GM10266 (cell line): ENCODE results near the gene DUS1L.

Source experiments
- DNase-seq: peaks from one replicate; pipeline ENCODE4 v3.0.0; 2012; ENCODE audit errors: extremely low spot score
- TF ChIP-seq, protein P1 (sequence below): IDR thresholded peaks from 2 replicates; pipeline ENCODE4 v1.5.1; 2012; ENCODE audit warnings: mild to moderate bottlenecking, low read depth; ENCODE audit not compliant: control insufficient read depth, insufficient read depth; ENCODE audit errors: missing control alignments

The DUS1L gene

DNA sequence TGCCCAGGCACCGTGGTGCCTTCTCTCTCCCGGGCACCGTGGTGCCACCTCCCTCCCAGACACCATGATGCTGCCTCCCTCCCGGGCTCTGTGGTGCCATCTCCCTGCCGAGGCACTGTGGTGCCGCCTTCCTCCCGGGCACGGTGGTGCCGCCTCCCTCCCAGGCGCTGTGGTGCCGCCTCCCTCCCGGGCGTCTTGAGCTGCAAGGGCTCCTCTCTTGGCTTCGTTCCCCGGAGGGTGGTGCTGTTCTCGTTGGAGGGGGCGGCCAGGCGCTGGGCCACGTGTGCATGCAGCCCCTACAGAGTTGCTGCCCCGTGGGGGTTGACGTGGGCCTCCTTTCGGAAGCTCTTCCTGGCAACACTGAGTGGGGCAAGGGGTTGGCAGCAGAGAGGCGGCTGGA lies 51.2 kb downstream of the DUS1L start:
- TF ChIP-seq, protein P1, sequence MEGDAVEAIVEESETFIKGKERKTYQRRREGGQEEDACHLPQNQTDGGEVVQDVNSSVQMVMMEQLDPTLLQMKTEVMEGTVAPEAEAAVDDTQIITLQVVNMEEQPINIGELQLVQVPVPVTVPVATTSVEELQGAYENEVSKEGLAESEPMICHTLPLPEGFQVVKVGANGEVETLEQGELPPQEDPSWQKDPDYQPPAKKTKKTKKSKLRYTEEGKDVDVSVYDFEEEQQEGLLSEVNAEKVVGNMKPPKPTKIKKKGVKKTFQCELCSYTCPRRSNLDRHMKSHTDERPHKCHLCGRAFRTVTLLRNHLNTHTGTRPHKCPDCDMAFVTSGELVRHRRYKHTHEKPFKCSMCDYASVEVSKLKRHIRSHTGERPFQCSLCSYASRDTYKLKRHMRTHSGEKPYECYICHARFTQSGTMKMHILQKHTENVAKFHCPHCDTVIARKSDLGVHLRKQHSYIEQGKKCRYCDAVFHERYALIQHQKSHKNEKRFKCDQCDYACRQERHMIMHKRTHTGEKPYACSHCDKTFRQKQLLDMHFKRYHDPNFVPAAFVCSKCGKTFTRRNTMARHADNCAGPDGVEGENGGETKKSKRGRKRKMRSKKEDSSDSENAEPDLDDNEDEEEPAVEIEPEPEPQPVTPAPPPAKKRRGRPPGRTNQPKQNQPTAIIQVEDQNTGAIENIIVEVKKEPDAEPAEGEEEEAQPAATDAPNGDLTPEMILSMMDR, result no peak
- no peak for DNase-seq

DNA sequence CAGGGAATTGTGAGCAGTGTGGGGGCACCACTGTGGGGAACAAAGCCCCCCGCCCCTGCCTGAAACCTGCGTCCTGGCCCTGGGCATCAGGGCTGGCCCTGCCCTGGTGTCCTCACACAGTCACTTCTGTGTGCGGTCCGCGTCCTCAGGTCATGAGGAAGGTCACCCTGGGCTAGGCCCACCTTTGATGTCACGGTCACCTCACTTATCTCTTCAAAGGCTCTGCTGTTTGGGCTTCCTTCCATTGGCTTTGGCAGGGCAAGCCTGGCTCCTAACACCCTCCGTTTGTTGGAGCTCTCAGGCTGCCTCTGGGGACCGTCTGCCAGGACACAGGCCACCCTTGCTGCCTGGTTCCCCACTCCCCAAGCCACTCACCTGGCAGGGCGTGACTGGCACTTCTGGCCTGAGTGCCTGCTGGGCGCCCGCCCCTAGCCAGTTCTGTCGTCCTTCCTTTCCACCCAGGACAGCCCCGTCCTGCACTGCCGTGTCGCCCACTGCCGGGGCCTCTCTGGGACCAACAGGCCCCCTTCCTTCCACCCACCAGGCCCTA lies 51.8 kb downstream of the DUS1L start:
- TF ChIP-seq, protein P1, result no peak
- no peak for DNase-seq

DNA sequence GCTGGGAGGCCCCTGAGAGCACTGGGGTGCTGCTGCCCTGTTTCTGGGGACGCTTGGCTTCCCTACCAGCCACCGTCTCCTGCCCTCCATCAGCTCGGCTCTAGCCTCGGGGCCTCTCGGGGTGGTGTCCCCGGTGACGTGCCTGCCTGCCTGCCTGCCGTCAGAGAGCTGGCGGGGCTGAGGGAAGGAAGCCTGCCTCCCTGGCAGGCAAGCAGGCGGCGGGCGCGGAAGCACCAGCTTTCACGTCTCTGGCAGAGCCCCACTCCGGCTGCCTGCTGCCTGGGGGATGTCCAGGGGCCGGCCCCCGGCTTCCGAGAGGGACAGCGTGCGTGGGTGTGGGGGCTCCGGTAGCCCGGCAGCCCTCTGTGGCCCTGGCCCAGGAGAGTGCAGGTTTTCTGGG lies 52.3 kb downstream of the DUS1L start:
- TF ChIP-seq, protein P1, result no peak

DNA sequence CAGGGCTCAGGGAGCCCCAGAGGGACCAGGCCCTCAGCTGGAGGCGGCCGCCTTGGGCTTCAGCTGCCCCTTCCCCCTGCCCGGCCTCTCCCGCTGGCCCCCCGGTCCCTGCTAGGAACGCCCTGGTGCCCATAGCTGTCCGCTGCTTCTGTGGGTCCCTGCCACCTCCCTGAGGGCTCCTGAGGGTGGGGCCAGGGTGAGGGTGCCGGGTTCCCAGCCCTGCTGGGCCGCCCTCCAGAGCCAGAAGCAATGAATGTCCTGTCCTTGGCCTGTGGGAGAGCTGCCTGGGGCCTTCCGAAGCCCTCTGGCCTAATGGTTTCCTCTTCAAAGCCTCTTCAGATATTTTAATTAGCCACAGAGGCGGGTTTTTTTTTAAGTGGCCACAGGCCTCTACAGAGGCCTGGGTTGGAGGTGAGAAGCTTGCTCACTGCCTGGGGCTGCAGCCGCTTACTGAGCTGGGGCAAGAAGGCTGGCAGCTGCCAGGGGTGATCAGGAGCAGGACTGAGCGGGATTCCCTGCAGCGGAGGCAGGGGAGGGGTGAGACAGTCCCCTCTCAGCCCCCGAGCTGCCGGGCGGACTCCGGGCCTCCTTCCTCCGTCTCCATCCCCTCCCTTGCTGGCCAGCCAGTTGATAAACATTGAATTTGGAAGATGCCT lies 52.8 kb downstream of the DUS1L start:
- TF ChIP-seq, protein P1, result no peak
- DNase-seq, result no peak

More for the DNA sequence above, 52.3 kb downstream of the DUS1L start:
- no peak for DNase-seq

DNA sequence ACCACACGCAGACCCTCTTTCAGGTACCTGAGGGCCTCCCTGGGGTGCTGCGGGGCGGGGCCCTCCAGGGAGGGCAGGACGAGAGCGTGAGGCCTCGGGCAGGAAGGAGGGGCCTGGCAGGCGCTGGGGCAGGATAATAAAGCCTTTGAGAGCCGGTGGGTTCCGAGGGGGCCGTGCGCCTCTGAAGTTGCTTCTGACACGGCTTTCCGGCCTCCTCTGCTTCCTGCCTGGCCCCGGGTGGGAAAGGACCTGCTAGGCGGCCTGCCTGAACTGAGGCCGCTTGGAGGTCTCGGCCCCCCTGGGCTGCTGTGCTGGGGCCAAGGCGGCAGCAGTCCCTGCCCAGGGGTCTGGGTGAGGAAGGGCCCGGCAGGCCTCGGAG lies 53.4 kb downstream of the DUS1L start:
- TF ChIP-seq, protein P1, result no peak
- no peak for DNase-seq

DNA sequence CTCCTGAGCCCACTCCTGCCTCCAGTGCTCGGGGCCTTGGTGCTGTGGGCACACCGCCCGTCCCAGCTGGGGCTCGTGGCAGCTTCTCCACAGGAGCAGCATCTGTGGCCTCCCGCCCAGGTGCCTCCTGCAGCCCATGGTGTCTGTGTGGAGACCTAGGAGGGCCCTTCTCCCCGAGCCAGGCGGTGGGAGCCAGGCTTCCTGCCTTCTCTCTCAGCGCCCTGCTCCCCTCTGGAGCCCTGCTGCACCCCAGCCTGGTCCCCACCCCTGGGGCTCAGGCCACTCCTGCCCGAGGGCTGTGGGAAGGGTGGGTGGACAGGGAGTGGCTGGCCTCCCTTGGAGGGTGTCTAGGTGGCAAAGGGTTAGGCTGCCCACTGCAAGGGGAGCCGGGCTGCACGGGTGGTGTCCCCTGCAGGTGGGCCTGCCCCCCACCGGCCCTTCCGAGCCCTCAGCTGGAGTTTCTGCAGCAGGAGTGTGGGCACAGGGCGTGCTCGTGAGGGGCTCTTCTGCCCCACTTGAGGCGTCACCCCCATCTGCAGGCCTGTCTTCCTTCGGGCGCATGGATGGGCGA lies 53.9 kb downstream of the DUS1L start:
- TF ChIP-seq, protein P1, result no peak

DNA sequence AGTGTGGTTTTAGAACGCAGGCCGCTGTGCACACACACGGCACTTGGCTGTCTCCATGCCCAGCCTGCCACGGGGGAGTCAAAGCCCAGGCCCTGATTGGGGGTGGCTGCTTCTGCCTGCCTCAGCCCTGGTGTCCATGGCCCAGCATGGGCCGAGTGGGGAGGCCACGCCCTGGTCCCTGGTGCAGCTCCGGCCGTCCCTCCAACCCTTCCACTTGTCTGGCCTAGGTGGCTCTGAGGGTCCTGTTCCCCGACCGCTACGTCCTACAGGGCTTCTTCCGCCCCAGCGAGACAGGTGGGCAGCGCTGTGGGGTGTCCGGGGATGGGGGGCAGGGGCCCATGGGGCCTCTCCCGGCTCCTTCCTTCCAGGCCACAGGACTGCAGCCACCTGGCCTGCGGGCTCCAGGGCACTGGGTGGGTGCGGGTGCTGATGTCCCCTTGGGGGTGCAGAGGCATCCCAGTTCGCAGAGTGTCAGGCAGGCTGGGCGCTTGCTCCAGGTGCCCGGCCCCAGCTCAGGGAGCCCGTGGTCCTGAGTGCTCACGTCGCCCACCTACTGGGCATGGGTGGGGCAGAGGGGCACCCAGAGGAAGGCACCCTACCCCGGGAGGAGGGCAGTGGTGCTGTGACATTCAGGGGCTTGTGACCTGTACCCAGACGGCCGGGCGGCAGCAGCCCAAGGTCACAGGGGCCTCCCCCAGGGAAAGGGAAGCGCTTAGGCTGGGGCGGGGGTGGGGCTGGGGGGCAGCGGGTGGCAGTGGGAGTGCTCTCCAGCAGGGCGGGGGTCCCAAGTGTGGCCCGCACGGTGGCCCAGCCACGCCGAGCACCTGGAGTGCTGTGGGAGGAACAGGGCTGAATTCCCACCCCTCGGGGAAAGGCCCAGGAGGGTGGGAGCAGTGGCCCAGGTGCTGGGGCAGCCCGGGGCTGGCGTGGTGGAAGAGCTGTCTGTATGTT lies 54.8 kb downstream of the DUS1L start:
- TF ChIP-seq, protein P1, result no peak
- DNase-seq, result no peak

More for the DNA sequence above, 53.9 kb downstream of the DUS1L start:
- no peak for DNase-seq
